Fibroblast of peridontal ligament (primary cell): ENCODE data around the gene GPX6.
"Not testable (repeated sequence)": the region's sequence is repeated elsewhere in the genome, so short reads cannot be mapped to it uniquely, and the experiment has no call there.

Experiments
- DNase-seq: peaks from one replicate; pipeline ENCODE4 v3.0.0-alpha.2; 2010; ENCODE audit errors: extremely low read depth

Gene GPX6

GRCh38 chr6:28486533-28486932 is 29.1 kb downstream of the GPX6 start:
- no peak for DNase-seq

GRCh38 chr6:28485482-28485881 is 30.1 kb downstream of the GPX6 start:
- DNase-seq, result no peak

DNA sequence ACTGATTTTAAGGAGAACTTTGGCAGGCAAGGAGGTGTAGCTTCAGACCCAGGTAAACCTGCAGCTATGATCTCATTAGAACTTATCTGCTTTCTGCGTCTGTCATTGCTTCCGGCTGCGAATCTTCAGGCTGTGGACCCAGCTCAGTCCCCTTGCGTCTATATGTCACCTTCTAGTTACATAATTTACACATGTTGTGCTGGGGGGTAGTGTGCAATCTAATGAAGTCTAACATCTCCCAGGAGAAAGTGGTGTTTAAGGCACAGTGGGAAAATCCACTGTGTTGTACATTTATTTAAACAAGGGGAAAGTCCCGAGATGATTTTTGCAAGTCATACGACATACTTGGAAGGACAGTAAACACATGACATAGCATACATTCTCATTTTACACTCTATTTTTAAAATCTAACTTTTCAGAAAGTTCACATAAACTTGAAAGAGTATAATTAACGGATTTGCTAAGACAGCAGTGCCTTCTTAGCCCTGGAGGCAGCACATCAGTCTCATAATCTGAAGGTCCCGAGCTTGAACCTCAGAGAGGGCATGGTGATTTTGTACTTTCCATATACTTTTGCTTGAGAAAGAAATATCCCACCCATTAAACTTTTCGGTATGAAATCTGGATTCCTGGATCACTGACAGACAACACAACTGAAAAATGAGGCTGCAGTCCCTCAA is 35.2 kb downstream of the GPX6 start:
- DNase-seq, result no peak

GRCh38 chr6:28478518-28478917 is 37.1 kb downstream of the GPX6 start:
- DNase-seq, result no peak

DNA sequence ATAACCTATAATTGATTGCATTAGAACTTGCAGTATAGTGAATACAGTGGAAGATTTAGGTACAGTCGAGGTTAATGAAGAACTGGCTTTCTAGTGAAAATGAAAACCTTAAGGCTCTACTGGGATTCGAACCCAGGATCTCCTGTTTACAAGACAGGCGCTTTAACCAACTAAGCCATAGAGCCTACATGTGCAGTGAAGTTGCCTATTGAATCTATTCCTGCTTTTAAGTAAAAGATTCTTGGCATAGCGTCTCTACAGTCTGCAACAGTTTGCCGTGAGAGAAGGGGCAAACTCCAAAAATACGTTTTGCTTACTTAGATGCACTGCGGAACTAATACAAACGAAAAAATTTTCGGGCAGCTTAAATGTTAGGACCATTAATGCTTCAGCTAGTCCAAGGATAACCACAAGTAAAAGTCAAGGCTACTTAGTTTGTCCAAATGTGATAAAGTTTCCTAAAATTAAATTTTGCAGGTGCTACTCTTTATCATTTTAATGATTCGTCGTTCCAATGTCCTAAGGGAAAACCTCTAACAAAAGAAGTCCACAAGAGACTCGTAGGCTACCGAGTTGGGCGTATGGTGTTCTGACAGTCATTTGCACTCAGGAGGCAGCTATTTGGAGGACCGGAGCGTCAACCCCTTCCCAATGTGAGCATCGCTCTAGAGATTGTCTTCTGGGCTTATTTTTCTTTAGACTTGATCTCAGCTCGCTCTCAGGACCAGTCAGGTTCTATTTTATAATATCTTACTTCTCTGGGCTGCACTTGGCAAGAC is 41.0 kb downstream of the GPX6 start:
- peak; percentile 89 for DNase-seq

DNA sequence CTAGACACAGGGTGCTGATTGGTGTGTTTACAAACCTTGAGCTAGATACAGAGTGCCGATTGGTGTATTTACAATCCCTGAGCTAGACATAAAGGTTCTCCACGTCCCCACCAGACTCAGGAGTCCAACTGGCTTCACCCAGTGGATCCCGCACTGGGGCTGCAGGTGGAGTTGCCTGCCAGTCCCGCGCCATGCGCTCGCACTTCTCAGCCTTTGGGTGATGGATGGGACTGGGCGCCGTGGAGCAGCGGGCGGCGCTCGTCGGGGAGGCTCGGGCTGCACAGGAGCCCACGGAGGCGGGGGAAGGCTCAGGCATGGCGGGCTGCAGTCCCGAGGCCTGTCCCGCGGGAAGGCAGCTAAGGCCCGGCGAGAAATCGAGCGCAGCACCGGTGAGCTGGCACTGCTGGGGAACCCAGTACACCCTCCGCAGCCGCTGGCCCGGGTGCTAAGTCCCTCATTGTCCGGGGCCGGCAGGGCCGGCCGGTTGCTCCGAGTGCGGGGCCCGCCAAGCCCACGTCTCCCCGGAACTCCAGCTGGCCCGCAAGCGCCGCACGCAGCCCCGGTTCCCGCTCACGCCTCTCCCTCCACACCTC is 46.3 kb downstream of the GPX6 start:
- DNase-seq, result not testable (repeated sequence)

- DNase-seq, result no peak
Observed at GRCh38 chr6:28468056-28468455, 47.5 kb downstream of the GPX6 start.

- no peak for DNase-seq
Observed at GRCh38 chr6:28462401-28462800, 53.2 kb downstream of the GPX6 start.

DNA sequence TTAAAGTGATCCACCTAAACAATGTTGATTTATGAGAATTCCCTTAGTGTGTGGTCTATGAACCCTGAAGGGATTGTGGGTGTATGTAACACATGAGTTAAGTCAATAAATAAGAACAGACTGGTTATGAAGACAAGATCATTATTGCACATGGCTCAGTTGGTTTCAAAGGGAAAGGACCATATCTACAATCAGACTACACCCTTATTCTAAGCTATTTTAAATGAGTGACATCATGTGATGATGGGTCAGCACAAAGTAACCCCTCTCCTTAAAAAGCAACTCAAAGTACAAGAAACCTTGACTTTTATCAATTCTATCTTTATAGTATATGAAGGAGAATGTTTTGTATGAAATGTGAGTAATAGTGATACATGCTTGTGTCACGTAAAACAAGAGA is 57.0 kb downstream of the GPX6 start:
- no peak for DNase-seq
